GM21381 (cell line): ENCODE data around the gene GPT2.
"Not testable (repeated sequence)": the region's sequence is repeated elsewhere in the genome, so short reads cannot be mapped to it uniquely, and the experiment has no call there.

Source experiments
- ATAC-seq: cut with Tn5 transposase; IDR thresholded peaks from one replicate; pipeline ENCODE4 v1.9.1; 2021; ENCODE audit warnings: mild to moderate bottlenecking, moderate library complexity; ENCODE audit not compliant: unreplicated experiment

Gene GPT2

DNA sequence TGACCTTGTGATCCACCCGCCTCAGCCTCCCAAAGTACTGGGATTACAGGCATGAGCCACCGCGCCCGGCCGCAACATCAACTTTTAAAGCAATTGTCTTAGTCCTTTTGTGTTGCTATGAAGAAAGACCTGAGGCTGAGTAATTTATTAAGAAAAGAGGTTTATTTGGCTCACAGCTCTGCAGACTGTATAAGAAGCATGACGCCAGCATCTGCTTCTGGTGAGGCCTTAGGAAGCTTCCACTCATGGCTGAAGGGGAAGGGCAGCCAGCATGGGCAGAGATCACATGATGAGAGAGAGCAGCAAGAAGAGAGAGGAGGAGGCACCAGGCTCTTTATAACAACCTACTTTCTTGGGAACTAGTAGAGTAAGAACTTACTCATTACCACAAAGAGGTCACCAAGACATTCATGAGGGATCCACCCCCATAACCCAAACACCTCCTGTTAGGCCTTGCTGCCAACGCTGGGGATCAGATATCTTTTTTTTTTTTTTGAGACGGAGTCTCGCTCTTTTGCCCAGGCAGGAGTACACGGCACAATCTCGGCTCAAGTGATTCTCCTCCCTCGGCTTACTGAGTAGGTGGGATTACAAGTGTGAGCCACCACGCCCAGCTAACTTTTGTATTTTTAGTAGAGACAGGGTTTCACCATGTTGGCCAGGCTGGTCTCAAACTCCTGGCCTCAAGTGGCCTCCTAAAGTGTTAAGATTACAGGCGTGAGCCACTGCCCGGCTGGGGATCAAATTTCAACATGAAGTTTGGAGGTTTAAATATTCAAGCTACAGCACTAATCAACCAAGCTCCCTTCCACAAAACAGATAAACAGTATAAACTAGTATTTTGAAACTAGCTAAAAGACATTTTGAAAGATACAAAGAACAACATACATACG lies 21.4 kb upstream of the GPT2 start:
- no peak for ATAC-seq

DNA sequence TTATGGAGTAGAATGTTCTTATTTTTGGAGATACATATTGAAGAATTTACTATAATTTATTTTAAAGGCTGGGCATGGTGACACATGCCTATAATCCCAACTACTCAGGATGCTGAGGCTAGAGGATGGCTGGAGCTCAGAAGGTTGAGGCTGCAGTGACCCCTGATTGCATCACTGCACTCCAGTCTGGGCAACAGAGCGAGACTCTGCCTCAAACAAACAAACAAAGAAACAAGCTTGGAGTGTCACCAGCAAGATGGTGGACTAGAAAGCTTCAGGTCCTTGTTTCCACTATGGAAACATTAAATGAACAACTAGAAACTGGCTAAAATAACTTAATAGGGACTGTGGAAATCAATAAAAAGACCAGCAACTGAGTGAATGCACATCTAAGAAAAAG lies 17.9 kb upstream of the GPT2 start:
- ATAC-seq, result no peak

GRCh38 chr16:46867486-46867885 lies 16.7 kb upstream of the GPT2 start:
- not testable (repeated sequence) for ATAC-seq

GRCh38 chr16:46868891-46869290 lies 15.3 kb upstream of the GPT2 start:
- ATAC-seq, result not testable (repeated sequence)

- ATAC-seq, result no peak
Measured at GRCh38 chr16:46871597-46871996, 12.6 kb upstream of the GPT2 start.

GRCh38 chr16:46873201-46873600 lies 11.0 kb upstream of the GPT2 start:
- no peak for ATAC-seq

DNA sequence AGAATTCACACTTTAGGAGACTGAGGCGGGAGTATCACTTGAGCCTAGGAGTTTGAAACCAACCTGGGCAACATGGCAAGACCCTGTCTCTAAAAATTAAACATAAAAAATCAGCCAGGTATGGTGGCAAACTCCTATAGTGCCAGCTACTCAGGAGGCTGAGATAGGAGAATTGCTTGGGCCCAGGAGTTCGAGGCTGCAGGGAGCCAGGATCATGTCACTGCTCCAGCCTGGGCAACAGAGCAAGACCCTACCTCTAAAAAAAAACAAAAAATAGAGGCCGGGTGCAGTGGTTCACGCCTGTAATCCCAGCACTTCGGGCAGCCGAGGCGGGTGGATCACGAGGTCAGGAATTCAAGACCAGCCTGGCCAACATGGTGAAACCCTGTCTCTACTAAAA lies 8.9 kb upstream of the GPT2 start:
- ATAC-seq, result no peak

- no peak for ATAC-seq
Measured at GRCh38 chr16:46882304-46882939, 1.7 kb upstream of the GPT2 start.

DNA sequence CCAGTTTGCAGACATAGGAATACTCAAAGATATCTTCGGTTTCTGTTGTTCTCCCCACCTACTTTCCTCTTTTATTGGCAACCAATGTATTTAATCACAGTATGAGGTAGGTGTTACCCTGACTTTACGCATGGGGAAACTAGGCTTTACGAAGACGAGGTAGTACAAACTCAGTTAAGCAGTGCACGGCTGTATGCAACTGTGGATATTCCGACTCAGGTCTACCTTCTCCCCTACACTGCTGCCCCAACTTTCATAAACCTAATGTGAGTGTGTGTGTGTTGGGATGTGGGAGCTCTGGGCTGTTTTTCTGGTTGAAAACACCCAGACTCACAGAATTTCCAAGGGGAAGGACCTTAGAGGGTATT lies 1.2 kb upstream of the GPT2 start:
- no peak for ATAC-seq

DNA sequence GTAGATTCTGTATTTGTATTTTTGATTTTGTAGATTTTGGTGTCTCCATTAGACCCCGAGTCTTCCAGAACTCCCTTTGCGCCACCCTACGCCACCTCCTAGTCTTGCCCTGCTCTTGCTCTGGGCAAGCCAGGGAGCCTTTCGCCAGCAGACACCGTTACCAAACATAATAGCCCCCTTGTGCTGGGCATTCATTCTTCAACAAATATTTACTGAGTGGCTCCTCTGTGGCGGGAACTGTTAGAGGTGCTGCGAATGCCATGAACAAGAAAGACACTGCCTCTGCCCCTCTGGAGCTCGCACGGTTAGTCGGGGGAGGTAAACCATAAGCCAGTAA lies 841 bp upstream of the GPT2 start:
- no peak for ATAC-seq

DNA sequence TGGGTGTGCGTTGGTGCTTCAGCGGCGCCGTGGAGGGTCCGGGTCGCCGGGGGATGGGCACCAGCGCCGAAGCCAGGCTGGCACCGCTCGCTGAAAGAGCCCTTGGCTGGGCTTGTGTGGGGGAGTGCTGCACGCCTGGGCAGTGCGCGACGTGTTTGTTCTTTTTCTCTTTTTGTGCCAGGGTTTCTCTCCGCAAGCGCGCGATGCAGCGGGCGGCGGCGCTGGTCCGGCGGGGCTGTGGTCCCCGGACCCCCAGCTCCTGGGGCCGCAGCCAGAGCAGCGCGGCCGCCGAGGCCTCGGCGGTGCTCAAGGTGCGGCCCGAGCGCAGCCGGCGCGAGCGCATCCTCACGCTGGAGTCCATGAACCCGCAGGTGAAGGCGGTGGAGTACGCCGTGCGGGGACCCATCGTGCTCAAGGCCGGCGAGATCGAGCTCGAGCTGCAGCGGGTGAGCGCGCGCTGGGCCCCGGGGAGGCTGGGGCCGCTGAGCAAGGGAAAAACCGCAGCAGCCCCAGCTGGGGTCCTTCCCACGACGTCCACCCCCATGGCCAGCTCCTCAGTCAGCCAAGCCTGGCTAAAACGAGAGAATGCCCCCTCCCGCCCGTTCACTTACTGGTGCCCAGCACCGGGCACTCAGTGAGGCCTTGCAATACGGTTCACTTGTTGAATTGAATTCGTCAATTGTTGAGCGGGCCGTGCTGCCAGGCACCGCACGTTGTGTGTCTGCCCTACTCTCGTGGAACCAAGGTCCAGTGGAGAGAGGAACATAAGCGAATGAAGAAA lies 541 bp downstream of the GPT2 start:
- ATAC-seq, result peak; percentile 10

GRCh38 chr16:46885960-46886763 lies 2.0 kb downstream of the GPT2 start:
- ATAC-seq, result no peak

DNA sequence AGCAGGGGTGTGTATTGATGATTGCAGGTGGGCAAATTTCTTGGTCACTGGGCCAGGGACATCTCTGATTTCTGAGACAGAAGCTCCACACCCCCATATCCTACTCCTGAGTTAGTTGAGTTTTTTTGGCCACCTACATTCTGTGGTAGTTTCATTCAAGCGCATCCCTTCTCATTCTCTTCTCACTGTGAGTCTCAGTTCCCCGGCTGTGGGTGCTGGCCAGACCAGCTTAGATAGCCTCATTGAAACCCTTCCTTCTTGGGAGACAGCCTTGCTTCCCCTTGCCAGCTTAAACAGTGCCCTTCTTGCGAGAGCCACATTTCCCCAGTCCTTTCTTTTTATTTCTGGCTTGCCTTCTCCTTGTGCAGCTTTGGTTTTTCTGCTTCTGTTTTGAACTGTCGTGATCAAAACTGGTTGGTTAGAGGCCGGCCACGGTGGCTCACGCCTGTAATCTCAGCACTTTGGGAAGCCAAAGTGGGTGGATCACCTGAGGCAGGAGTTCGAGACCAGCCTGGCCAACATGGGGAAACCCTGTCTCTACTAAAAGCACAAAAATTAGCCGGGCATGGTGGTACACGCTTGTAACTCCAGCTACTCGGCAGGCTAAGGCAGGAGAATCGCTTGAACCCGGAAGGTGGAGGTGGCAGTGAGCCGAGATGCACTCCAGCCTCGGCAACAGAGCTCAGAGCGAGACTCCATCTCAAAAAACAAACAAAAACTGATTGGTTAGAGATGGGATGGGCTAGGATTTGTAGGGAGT lies 2.8 kb downstream of the GPT2 start:
- ATAC-seq, result no peak

- no peak for ATAC-seq
Measured at GRCh38 chr16:46887524-46887854, 3.3 kb downstream of the GPT2 start.

DNA sequence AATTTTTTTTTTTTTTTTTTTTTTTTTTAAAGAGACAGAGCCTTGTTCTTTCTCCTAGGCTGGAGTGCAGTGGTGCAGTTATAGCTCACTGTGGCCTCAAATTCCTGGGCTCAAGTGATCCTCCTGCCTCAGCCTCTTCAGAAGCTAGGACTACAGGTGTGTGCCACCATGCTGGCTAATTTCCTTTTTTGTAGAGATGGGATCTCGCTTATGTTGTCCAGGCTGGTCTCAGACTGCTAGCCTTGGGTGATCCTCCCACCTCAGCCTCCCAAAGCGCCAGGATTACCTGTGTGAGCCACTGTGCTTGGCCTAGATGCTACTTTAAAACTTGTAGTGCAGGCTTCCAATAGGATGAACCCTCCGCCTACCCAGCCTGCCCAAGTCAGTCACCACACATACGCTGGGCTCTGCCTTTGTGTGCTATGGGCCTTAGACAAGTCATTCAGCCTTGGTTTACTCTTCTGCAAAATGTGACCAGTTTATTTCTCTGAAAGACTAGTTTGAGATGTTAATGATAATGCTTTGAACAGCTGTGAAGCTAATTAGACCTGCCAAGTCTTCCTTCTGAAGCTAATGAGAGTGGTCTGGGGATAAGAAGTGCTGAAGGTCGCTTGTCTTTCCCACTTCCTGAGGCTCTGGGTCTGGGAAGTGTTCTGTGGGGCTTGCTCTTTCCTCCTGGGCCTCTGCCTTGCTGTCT lies 5.2 kb downstream of the GPT2 start:
- ATAC-seq, result no peak

- no peak for ATAC-seq
Measured at GRCh38 chr16:46889942-46890300, 5.8 kb downstream of the GPT2 start.

GRCh38 chr16:46891910-46892309 lies 7.7 kb downstream of the GPT2 start:
- ATAC-seq, result no peak

GRCh38 chr16:46894036-46894672 lies 10.0 kb downstream of the GPT2 start:
- no peak for ATAC-seq
